ENCODE results near the gene SUZ12.

SUZ12 gene

GRCh38 chr17:31915456-31916100 is 21.2 kb upstream of the SUZ12 start (continued):
- TF ChIP-seq ZNF654 (tag by site-specific recombination; IDR thresholded peaks at IDR 0.05; ENCODE audit: low read depth) (no peak), ELK4 (IDR thresholded peaks at IDR 0.05; ENCODE audit: borderline replicate concordance, low read depth, low read length) (no peak), ZNF302 (tag by site-specific recombination; IDR thresholded peaks at IDR 0.05; ENCODE audit: low read depth) (no peak), KLF17 (tag by site-specific recombination; IDR thresholded peaks at IDR 0.05) (no peak), ZNF423 (tag by site-specific recombination; IDR thresholded peaks at IDR 0.05) (no peak), ZNF148 (tag by site-specific recombination; IDR thresholded peaks at IDR 0.05; ENCODE audit: borderline replicate concordance) (no peak), ZNF596 (tag by site-specific recombination; IDR thresholded peaks at IDR 0.05) (no peak), ZNF521 (tag by site-specific recombination; IDR thresholded peaks at IDR 0.05) (no peak), ZNF350 (tag by site-specific recombination; IDR thresholded peaks at IDR 0.05) (no peak), HOXC10 (CRISPR knock-in tag; IDR thresholded peaks at IDR 0.05) (no peak)

- Histone ChIP-seq H3K4me3 (ENCODE audit: low read depth, low read length) (no peak overlapping the region), H3K27ac (ENCODE audit: extremely low read depth, low read depth, low read length) (no peak overlapping the region), H3K9me3 (ENCODE audit: control insufficient read depth, insufficient read depth, low read depth, low read length) (no peaks in the 10 kb centered on the region), H3K4me1 (ENCODE audit: control insufficient read depth, insufficient read depth, low read length) (no peaks in the 10 kb centered on the region), H3K36me3 (ENCODE audit: control insufficient read depth in 2 of 2, insufficient read depth in 1 of 2, low read length in 2 of 2) (no peaks in the 10 kb centered on the region)
- POLR2A ChIA-PET, result no interaction called here
- TF ChIP-seq ZNF433 (tag by site-specific recombination; IDR thresholded peaks at IDR 0.05; ENCODE audit: low read depth), result no peak
- no peak for TF ChIP-seq GLIS1 (tag by site-specific recombination; IDR thresholded peaks at IDR 0.05)
- no peak for TF ChIP-seq ZNF76 (tag by site-specific recombination; IDR thresholded peaks at IDR 0.05; ENCODE audit: borderline replicate concordance, low read depth)
- TF ChIP-seq ZNF398 (tag by site-specific recombination; IDR thresholded peaks at IDR 0.05), result no peak
- no peak for TF ChIP-seq ZNF600 (tag by site-specific recombination; IDR thresholded peaks at IDR 0.05)
- TF ChIP-seq ZNF423 (tag by site-specific recombination; IDR thresholded peaks at IDR 0.05), result no peak
- TF ChIP-seq PBX3 (CRISPR knock-in tag; IDR thresholded peaks at IDR 0.05), result no peak
- no peak for TF ChIP-seq ZNF2 (tag by site-specific recombination; IDR thresholded peaks at IDR 0.05)
- no peak for TF ChIP-seq ZNF830 (tag by site-specific recombination; IDR thresholded peaks at IDR 0.05; ENCODE audit: low read depth)
- TF ChIP-seq ZNF335 (tag by site-specific recombination; conservative IDR thresholded peaks at IDR 0.05), result no peak
- no peak for TF ChIP-seq ZBTB17 (tag by site-specific recombination; IDR thresholded peaks at IDR 0.05)
- no peak for TF ChIP-seq TCF7L2 (IDR thresholded peaks at IDR 0.05; ENCODE audit: borderline replicate concordance, low read depth, low read length)
- TF ChIP-seq ZNF488 (tag by site-specific recombination; IDR thresholded peaks at IDR 0.05), result no peak
- TF ChIP-seq ZNF140 (tag by site-specific recombination; IDR thresholded peaks at IDR 0.05), result no peak
- TF ChIP-seq GFI1B (tag by site-specific recombination; IDR thresholded peaks at IDR 0.05), result no peak
- TF ChIP-seq ZNF133 (tag by site-specific recombination; IDR thresholded peaks at IDR 0.05), result no peak
- no peak for TF ChIP-seq ZNF311 (tag by site-specific recombination; IDR thresholded peaks at IDR 0.05; ENCODE audit: borderline replicate concordance)
- TF ChIP-seq ZNF248 (tag by site-specific recombination; IDR thresholded peaks at IDR 0.05), result no peak
- no peak for TF ChIP-seq BCL11B (tag by site-specific recombination; IDR thresholded peaks at IDR 0.05; ENCODE audit: low read depth)
- CTCF ChIA-PET, result interaction anchor here (2.0 kb wide), 1 partner anchor 12 kb away, joined by 9 read pairs; no protein-coding TSS in a partner anchor
Measured at GRCh38 chr17:31916491-31917064, 20.2 kb upstream of the SUZ12 start.
